Smooth muscle cell (in vitro differentiated cells): ENCODE data around the gene ABHD14A. TPM values are rescaled to one million over a fixed set of nuclear protein-coding genes. Genes with fewer than 3 reads are reported as not detected.

Experiments used
- DNase-seq: peaks from one replicate; lab custom pipeline; 2025; ENCODE audit not compliant: unreplicated experiment; lab: John Stamatoyannopoulos, UW
- H2AFZ ChIP-seq: fragments of 200-600 bp; sonication (generic); 2 replicates; pipeline ENCODE4 v1.6.0; 2016; ENCODE audit warnings: antibody characterized with exemption, low read depth, mild to moderate bottlenecking
- H3F3A ChIP-seq: fragments of 200-600 bp; sonication (generic); 2 replicates; pipeline ENCODE4 v1.6.0; 2017; ENCODE audit warnings: antibody characterized with exemption, low read depth
- H3K27ac ChIP-seq: fragments of 200-600 bp; sonication (generic); 2 replicates; pipeline ENCODE4 v1.5.1; 2016; ENCODE audit warnings: low read depth, mild to moderate bottlenecking
- H3K27me3 ChIP-seq: fragments of 200-600 bp; sonication (generic); 2 replicates; pipeline ENCODE4 v1.6.1; 2016; ENCODE audit warnings: low read depth, mild to moderate bottlenecking
- H3K36me3 ChIP-seq: fragments of 200-600 bp; sonication (generic); 2 replicates; pipeline ENCODE4 v1.5.1; 2016; ENCODE audit warnings: low read depth
- H3K4me1 ChIP-seq: fragments of 200-600 bp; sonication (generic); 2 replicates; pipeline ENCODE4 v1.5.1; 2016; ENCODE audit warnings: low read depth
- H3K4me2 ChIP-seq: fragments of 200-600 bp; sonication (generic); 2 replicates; pipeline ENCODE4 v1.6.0; 2016; ENCODE audit warnings: mild to moderate bottlenecking
- H3K4me3 ChIP-seq: fragments of 200-600 bp; sonication (generic); 2 replicates; pipeline ENCODE4 v1.5.1; 2016; ENCODE audit warnings: mild to moderate bottlenecking
- H3K79me2 ChIP-seq: fragments of 200-600 bp; sonication (generic); 2 replicates; pipeline ENCODE4 v1.6.0; 2016; ENCODE audit warnings: low read depth, mild to moderate bottlenecking
- H3K9ac ChIP-seq: fragments of 200-600 bp; sonication (generic); 2 replicates; pipeline ENCODE4 v1.6.0; 2016; ENCODE audit warnings: low read depth
- H3K9me3 ChIP-seq: fragments of 200-600 bp; sonication (generic); replicated peaks from 2 replicates; pipeline ENCODE4 v1.5.1; 2016; ENCODE audit warnings: low read depth
- H4K20me1 ChIP-seq: fragments of 200-600 bp; sonication (generic); 2 replicates; pipeline ENCODE4 v1.6.0; 2016; ENCODE audit warnings: low read depth
- CTCF ChIP-seq: fragments of 200-600 bp; sonication (generic); IDR thresholded peaks from 2 replicates; pipeline ENCODE4 v1.5.1; 2017; ENCODE audit warnings: borderline replicate concordance, mild to moderate bottlenecking, antibody characterized with exemption; ENCODE audit not compliant: insufficient read depth, poor library complexity, severe bottlenecking
- WGBS: methylation state at CpG from one replicate; pipeline ENCODE4 v1.1.7; 2016; ENCODE audit warnings: low lambda C conversion rate; 5-methylcytosine and 5-hydroxymethylcytosine counted together
- polyA plus RNA-seq: library from polyadenylated mRNA; unstranded; fragments of >200 nt; fragmentation: Nextera tagmentation; extraction: Ambion mirVana; gene quantifications from 2 replicates; pipeline ENCODE4 v1.2.1, GENCODE V29; 2016
- total RNA-seq: library from RNA; depleted of rRNA; stranded (reverse); fragments of >200 nt; gene quantifications from 2 replicates; pipeline ENCODE4 v1.2.3, GENCODE V29; 2014

ABHD14A gene
- total and polyA plus RNA-seq, 2 experiments from 2014 or later = 16.1 to 49.7 TPM

- Histone ChIP-seq H3K27ac (no peak overlapping the region), H3K36me3 (no peaks in the 10 kb centered on the region), H3K27me3 (no peaks in the 10 kb centered on the region), H3K9me3 (no peaks in the 10 kb centered on the region), H3K4me2 (no peak overlapping the region), H3K79me2 (peaks cover 36% of the 10 kb centered on the region), H3K4me3 (no peak overlapping the region), H4K20me1 (peaks cover 45% of the 10 kb centered on the region), H3K9ac (no peak overlapping the region), H2AFZ (no peak overlapping the region), H3F3A (peaks cover 11% of the 10 kb centered on the region), H3K4me1 (peaks cover 45% of the 10 kb centered on the region)
- DNase-seq = no peak
- WGBS = 86% methylated on average over 4 of the region's 4 CpGs
- no peak for TF ChIP-seq CTCF
These were observed 10.3 kb upstream of the ABHD14A start for GRCh38 chr3:51964521-51964920.

GRCh38 chr3:51966016-51966415 is 8.8 kb upstream of the ABHD14A start:
- 68% methylated on average over 2 of the region's 2 CpGs for WGBS
- no peak overlapping the region for H3K27ac ChIP-seq
- no peaks in the 10 kb centered on the region for H3K9me3 ChIP-seq
- TF ChIP-seq CTCF = no peak
- no peak for DNase-seq
- peak overlapping the region; percentile 86 for H3K4me2 ChIP-seq
- peaks cover 45% of the 10 kb centered on the region for H3K4me1 ChIP-seq
- no peak overlapping the region for H2AFZ ChIP-seq
- H3K9ac ChIP-seq = no peak overlapping the region
- peaks cover 36% of the 10 kb centered on the region for H3K79me2 ChIP-seq
- H3K4me3 ChIP-seq = peak overlapping the region; percentile 79
- H3F3A ChIP-seq = peaks cover 11% of the 10 kb centered on the region
- peaks cover 45% of the 10 kb centered on the region for H4K20me1 ChIP-seq
- H3K36me3 ChIP-seq = no peaks in the 10 kb centered on the region
- no peaks in the 10 kb centered on the region for H3K27me3 ChIP-seq

GRCh38 chr3:51966486-51966885 is 8.4 kb upstream of the ABHD14A start:
- Histone ChIP-seq H3K27ac (no peak overlapping the region), H3K4me3 (peak overlapping the region; percentile 79), H3K36me3 (no peaks in the 10 kb centered on the region), H3K79me2 (peaks cover 36% of the 10 kb centered on the region), H3F3A (peaks cover 11% of the 10 kb centered on the region), H3K4me2 (peak overlapping the region; percentile 86), H2AFZ (no peak overlapping the region), H4K20me1 (peaks cover 43% of the 10 kb centered on the region), H3K27me3 (no peaks in the 10 kb centered on the region), H3K4me1 (peaks cover 45% of the 10 kb centered on the region), H3K9me3 (no peaks in the 10 kb centered on the region), H3K9ac (peak overlapping the region; percentile 71)
- WGBS = 86% methylated on average over 3 of the region's 5 CpGs
- TF ChIP-seq CTCF = no peak
- DNase-seq = no peak

- peak overlapping the region; percentile 54 for H2AFZ ChIP-seq
- no peaks in the 10 kb centered on the region for H3K9me3 ChIP-seq
- peak overlapping the region; percentile 79 for H3K4me3 ChIP-seq
- H3K27me3 ChIP-seq = no peaks in the 10 kb centered on the region
- peaks cover 11% of the 10 kb centered on the region for H3F3A ChIP-seq
- peak overlapping the region; percentile 86 for H3K4me2 ChIP-seq
- WGBS = 10% methylated on average over 22 of the region's 33 CpGs
- H3K9ac ChIP-seq = peak overlapping the region; percentile 71
- peak overlapping the region; percentile 31 for H3K27ac ChIP-seq
- no peaks in the 10 kb centered on the region for H3K36me3 ChIP-seq
- peaks cover 39% of the 10 kb centered on the region for H4K20me1 ChIP-seq
- H3K4me1 ChIP-seq = peaks cover 45% of the 10 kb centered on the region
- H3K79me2 ChIP-seq = peaks cover 36% of the 10 kb centered on the region
- TF ChIP-seq CTCF = no peak
- no peak for DNase-seq
These were observed 7.9 kb upstream of the ABHD14A start for GRCh38 chr3:51966922-51967383.
